ENCODE measurements around the gene FOXD1. TPM values are rescaled to one million over a fixed set of nuclear protein-coding genes. Genes with fewer than 3 reads are reported as not detected.

FOXD1 gene
- total and polyA plus RNA-seq, 2 of the 4 experiments (the other 2 are of a cell fraction) = 3.2 to 23.1 TPM

- Histone ChIP-seq H2BK5ac (ENCODE audit: low read depth, low read length, poor library complexity, severe bottlenecking) (no peak overlapping the region), H3K56ac (ENCODE audit: extremely low read depth, insufficient read depth, low read length) (no peak overlapping the region), H3K4me1 (ENCODE audit: control insufficient read depth, insufficient read depth, low read length) (peaks cover 23% of the 10 kb centered on the region), H3K4ac (ENCODE audit: low read depth, low read length) (no peak overlapping the region), H2AK9ac (replicated peaks; ENCODE audit: low read depth, low read length, poor library complexity) (no peak overlapping the region), H3K9ac (ENCODE audit: low read depth, low read length) (no peak overlapping the region), H2BK20ac (ENCODE audit: low read depth, low read length) (no peak overlapping the region), H3K4me2 (ENCODE audit: low read depth, low read length) (no peak overlapping the region), H3K9me1 (ENCODE audit: insufficient read depth, low read length) (peaks cover 16% of the 10 kb centered on the region), H4K91ac (ENCODE audit: insufficient read depth, low read depth, low read length) (no peak overlapping the region), H4K8ac (ENCODE audit: low read depth in 2 of 2, low read length in 2 of 2) (no peak overlapping the region), H3K9me3 (ENCODE audit: control insufficient read depth, insufficient read depth, low read length) (no peaks in the 10 kb centered on the region), H3K18ac (ENCODE audit: low read depth, low read length) (no peak overlapping the region), H4K20me1 (ENCODE audit: insufficient read depth, low read length) (no peaks in the 10 kb centered on the region), H3K36me3 (ENCODE audit: control insufficient read depth, insufficient read depth, low read length) (no peaks in the 10 kb centered on the region), H2BK15ac (ENCODE audit: low read depth, low read length) (no peak overlapping the region), H3K4me3 (ENCODE audit: insufficient read depth, low read depth, low read length) (no peak overlapping the region), H4K5ac (ENCODE audit: low read depth, low read length) (no peak overlapping the region), H2AK5ac (ENCODE audit: low read depth, low read length) (no peak overlapping the region), H2AFZ (replicated peaks; ENCODE audit: low read length, poor library complexity) (no peak overlapping the region), H3K79me1 (ENCODE audit: low read depth in 1 of 2, low read length in 2 of 2) (peaks cover 0 to 13% of the 10 kb centered on the region in 2 experiments; a peak in 1 of 4 replicates), H2BK120ac (ENCODE audit: low read depth, low read length) (no peak overlapping the region), H3K27me3 (ENCODE audit: control insufficient read depth, insufficient read depth, low read length) (no peaks in the 10 kb centered on the region), H3K27ac (ENCODE audit: insufficient read depth, low read length) (no peak overlapping the region), H3K14ac (replicated peaks; ENCODE audit: low read depth, low read length) (no peak overlapping the region), H3K23ac (ENCODE audit: low read depth, low read length) (no peak overlapping the region)
- BruUV-seq (replicated peaks) = no TSS peak
- DNase-seq (no peak), ATAC-seq (ENCODE audit: low read depth) (no peak)
- ChIA-PET POLR2A (ENCODE audit: unreplicated experiment) (no interaction called here), CTCF (interaction anchor here (1.1 to 3.4 kb wide), 2 partner anchors 12 to 29 kb away, joined by 4 to 11 read pairs; no protein-coding TSS in a partner anchor)
- WGBS, 2 experiments (ENCODE audit: extremely low coverage in 2 of 2, insufficient read length in 1 of 2) = no CpG with 5 or more reads among the region's 1 CpG
- in situ Hi-C loops (cut with MboI; ENCODE audit: low sequenced_read_pairs) (no loop called here), dilution Hi-C loops (cut with HindIII; ENCODE audit: low sequenced_read_pairs, unreplicated experiment) (no loop called here), intact Hi-C loops (cut with micrococcal nuclease) (no loop called here)
- TF ChIP-seq FOS (IDR thresholded peaks at IDR 0.05; ENCODE audit: low read depth, low read length) = no peak
Measured at GRCh38 chr5:73422164-73422563, 26.4 kb downstream of the FOXD1 start.

Data from IMR-90 (cell line).